OCI-LY7 (cell line): ENCODE results near the gene TSACC.

Experiments used
- EZH2phosphoT487 ChIP-seq: fragments of 200-600 bp; sonication (generic); IDR thresholded peaks from 2 replicates; pipeline ENCODE4 v1.6.1; 2018; ENCODE audit warnings: low read depth, borderline replicate concordance, mild to moderate bottlenecking, mixed run types, antibody characterized with exemption, low read length, moderate library complexity, mixed read lengths
- TF ChIP-seq, protein P1 (sequence below): fragments of 200-600 bp; sonication (generic); conservative IDR thresholded peaks from 2 replicates; pipeline ENCODE4 v1.5.1; 2014; ENCODE audit warnings: mild to moderate bottlenecking, antibody characterized with exemption, low read length, moderate library complexity, mixed read lengths

DNA sequence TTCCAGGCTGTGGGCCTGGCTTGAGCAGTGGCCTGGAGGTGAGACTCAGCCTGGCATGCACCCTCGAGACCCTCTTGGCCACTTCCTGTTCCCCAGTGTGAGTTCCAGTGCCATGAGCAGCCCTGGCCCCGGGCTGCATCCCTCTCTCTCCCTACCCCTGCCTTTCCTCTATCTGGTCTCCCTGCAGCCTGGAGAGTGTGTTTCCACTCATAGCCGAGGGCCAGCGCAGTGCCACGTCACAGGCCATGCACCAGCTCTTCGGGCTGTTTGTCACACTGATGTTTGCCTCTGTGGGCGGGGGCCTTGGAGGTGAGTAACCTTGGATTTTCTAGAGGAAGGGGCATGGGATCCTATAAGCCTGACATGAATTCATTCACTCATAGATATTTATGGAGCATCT is 44.2 kb downstream of the TSACC start:
- TF ChIP-seq, protein P1, sequence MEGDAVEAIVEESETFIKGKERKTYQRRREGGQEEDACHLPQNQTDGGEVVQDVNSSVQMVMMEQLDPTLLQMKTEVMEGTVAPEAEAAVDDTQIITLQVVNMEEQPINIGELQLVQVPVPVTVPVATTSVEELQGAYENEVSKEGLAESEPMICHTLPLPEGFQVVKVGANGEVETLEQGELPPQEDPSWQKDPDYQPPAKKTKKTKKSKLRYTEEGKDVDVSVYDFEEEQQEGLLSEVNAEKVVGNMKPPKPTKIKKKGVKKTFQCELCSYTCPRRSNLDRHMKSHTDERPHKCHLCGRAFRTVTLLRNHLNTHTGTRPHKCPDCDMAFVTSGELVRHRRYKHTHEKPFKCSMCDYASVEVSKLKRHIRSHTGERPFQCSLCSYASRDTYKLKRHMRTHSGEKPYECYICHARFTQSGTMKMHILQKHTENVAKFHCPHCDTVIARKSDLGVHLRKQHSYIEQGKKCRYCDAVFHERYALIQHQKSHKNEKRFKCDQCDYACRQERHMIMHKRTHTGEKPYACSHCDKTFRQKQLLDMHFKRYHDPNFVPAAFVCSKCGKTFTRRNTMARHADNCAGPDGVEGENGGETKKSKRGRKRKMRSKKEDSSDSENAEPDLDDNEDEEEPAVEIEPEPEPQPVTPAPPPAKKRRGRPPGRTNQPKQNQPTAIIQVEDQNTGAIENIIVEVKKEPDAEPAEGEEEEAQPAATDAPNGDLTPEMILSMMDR = no peak
- no peak for TF ChIP-seq EZH2phosphoT487
